HG03066 (cell line): ENCODE results near the gene TMEM30B.
A peak's percentile ranks its signal among the peaks of the same experiment; 100 is the strongest.

ENCODE experiments used
- ATAC-seq: cut with Tn5 transposase; IDR thresholded peaks from one replicate; pipeline ENCODE4 v1.9.1; 2021; ENCODE audit warnings: low read depth; ENCODE audit not compliant: unreplicated experiment

Gene TMEM30B

GRCh38 chr14:61268812-61269211, 12.3 kb downstream of the TMEM30B start:
- no peak for ATAC-seq

- no peak for ATAC-seq
Measured at GRCh38 chr14:61266891-61267740, 14.0 kb downstream of the TMEM30B start.

DNA sequence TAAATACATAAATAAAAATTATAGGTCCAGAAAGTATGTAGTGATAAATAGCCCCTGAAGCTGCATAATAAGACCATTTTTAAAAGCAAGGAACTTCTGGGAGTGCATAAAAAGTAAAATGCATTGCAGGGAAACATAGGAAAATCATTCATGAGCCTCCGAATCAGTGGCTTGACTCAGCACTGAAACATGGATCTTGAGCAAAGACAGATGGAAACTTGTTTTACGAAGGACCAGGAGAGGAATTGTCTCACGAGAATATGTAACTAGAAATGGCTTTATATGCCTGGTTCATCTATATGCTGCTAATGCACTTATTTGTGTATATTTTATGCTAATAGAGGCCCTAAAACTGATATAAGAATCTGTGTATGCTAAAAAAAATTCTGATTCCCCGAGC, 14.7 kb downstream of the TMEM30B start:
- ATAC-seq = no peak

DNA sequence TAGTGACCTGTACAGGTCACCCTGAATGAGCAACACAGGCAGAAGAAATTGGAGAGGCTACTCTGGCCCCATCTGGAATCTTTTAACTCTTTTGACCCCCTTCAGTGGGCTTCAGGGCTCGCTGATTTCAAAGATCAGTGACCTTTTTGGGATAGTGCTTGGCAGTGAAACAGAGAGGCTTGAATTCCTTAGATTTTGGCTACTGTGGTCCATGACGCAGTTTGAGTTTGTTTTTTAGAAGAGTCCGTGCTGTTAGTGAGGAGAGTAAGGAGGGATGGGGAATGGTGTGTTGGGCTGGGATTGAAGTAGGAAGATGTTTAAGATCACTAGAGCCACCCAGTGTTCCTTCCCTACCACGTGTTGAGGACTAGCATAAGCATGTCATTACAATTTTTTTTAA, 16.5 kb downstream of the TMEM30B start:
- ATAC-seq = no peak

DNA sequence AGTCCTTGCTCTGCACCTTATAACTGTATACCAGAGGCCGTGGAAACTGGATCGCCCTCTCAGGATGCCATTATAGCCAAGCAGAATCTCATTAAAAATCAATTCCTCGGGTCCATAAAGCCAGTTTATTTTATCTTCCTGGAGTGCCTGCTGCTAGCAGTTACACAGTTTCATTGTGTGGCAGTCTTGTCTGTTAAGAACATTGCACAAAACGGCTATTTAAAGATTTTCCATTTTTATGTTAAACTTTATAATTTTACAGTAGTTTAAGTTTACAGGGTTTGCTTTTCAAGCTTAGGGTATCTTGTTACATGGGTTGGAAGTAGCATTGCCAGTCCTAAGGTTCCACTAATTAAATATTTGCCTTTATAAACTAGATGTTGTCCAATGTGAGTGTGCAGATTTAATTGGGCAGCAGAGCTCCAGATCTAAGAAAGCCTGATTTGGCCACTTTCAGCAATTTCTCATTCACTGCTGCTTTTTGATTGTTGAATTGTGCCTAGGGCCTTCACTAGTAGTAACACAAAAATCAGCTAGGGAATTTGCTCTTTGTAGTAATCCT, 17.0 kb downstream of the TMEM30B start:
- ATAC-seq = no peak

- ATAC-seq = no peak
Measured at GRCh38 chr14:61262082-61262481, 19.1 kb downstream of the TMEM30B start.

GRCh38 chr14:61260939-61261776, 20.0 kb downstream of the TMEM30B start:
- no peak for ATAC-seq

GRCh38 chr14:61258985-61259384, 22.2 kb downstream of the TMEM30B start:
- no peak for ATAC-seq

- no peak for ATAC-seq
Measured at GRCh38 chr14:61257469-61258057, 23.6 kb downstream of the TMEM30B start.

- ATAC-seq = no peak
Measured at GRCh38 chr14:61256826-61257468, 24.2 kb downstream of the TMEM30B start.

GRCh38 chr14:61255968-61256367, 25.2 kb downstream of the TMEM30B start:
- ATAC-seq = no peak

DNA sequence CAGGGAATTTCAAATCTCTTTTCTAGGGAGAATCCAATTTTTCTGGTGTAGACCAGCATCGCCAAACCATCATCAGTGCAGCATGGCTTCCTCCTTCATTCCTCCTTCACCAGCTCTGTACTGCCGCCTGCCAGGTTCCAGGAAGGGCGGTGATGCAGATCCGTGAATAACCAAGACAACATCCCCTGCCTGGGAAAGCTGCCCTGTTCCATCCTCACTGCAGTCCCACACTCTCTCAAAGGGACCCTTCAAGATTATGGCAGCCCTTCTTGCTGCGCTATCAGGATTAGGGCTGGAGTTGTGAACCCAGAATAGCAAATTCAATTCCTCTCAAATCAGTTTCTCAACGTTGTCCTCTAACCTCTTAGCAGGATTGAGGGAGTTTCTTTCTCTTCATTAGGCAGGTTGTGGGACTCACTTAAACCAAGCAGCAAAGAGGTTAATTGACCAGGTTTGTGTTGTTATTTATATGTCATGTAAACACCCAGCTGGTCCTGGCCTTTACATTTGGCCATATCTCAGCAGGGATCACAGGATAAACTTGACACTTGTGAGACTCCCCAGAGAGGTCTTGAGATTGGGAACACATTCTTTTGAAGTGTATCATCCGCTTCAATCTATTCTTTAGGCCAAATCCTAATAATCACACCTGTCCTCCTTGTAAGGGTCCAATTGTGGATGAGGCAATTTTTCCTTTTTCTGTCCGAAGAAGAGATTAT, 26.2 kb downstream of the TMEM30B start:
- no peak for ATAC-seq

DNA sequence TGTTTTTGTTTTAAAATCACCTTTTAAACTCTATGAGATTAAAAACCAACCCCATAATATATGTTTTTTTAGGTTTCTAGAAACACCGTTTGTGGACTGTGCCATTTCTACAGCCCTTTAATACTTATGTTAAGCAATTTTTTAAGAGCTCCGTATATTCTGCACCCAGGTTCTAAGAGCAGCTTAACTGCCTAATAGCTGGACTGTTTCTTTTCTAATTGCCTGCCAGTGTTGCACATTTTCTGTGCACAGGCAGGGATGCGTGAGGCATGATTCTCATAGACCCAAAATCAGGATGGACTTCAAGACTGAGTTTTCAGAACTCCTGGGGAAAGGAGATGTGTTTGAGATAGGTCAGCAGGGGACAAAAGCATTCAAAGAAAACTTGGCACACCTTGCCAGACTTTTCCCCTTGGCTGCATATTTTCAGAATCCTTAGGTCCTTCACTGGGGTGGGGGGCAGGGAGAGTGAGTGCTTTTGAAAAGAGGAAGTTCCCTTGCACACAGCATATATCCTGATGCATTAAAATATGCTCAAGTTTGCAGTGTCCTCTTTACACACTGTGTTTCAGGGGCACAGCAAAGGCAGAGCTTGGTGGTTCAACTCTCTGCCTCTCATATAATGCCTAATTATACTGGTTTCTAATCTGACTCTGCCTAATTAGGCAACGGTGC, 27.9 kb downstream of the TMEM30B start:
- no peak for ATAC-seq

DNA sequence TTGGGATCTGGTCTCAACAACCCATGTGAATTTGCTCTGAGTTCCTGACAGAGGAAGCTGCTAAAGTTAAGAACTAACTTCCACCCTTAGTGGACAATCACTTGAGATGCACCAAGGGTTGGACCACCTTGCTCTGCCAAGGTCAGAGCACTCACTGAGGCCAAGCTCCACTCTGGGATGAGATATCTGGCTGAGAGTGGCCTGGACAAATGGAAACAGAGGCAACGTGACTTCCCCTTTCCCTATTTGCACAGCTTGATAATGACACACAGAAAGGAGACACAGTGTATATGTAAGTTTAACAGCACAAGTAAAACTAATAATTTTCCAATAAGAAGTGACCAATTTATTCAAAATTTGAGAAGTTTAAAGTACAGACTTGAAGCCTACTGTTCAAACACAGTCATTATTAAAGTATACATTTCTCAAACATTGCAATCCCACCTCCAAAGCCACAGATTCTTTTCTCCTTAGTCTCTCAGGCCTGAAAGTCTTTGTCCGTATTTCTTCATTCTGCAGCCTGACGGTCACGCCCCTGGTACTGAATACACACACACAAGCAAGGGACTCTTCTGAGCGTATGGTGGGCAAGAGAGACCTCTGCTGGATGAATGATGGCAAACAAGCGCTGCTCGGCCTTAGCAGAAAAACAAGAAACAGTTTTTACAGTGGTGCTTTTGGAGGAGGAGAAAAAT, 28.6 kb downstream of the TMEM30B start:
- ATAC-seq = peak; percentile 93

DNA sequence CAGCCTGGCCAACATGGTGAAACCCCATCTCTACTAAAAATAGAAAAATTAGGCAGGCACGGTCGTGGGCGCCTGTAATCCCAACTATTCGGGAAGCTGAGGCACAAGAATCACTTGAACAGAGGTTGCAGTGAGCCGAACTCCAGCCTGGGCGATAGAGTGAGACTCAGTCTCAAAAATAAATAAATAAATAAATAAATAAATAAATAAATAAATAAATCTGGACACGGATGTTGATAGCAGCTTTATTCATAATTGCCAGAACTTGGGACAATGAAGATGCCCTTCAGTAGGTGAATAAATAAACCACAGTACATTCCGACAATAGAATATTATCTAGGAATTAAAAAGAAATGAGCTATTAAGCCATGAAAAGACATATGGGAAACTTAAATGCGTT, 31.1 kb downstream of the TMEM30B start:
- ATAC-seq = no peak

- ATAC-seq = no peak
Measured at GRCh38 chr14:61247935-61248334, 33.2 kb downstream of the TMEM30B start.

- ATAC-seq = no peak
Measured at GRCh38 chr14:61246721-61247120, 34.4 kb downstream of the TMEM30B start.

DNA sequence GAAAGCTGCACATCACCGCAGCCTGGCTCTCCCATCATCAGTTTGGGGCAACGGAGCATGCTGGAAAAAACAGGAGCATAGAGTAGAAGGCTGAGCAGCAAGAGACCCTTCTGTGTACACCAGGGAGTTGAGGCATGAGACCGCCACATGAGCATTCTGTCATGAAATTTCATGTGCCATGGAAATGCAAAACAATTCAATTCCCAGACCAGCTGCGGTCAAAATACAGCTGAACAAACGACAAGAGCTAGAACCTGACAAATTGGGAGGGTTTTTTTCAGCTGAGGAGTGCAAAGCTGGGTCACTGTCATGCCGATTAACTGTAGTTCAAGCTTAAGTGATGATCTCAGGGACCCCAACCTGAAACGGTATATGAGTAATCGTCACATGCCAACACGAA, 37.1 kb downstream of the TMEM30B start:
- no peak for ATAC-seq

GRCh38 chr14:61240206-61240605, 40.9 kb downstream of the TMEM30B start:
- no peak for ATAC-seq
